Gastroesophageal sphincter (tissue), 3 donors: ENCODE data around the gene TGFA.

Experiments used
- CTCF ChIP-seq, 4 experiments: fragments of 200-600 bp in 2 of 4; fragments of 450-650 bp in 2 of 4; sonication (generic) in 1 of 4; IDR thresholded peaks; one replicate each; pipeline ENCODE4 v1.5.1; 2017 to 2019; ENCODE audit warnings: antibody characterized with exemption in 4 of 4, mild to moderate bottlenecking in 2 of 4, moderate library complexity in 2 of 4
- POLR2A ChIP-seq, 2 donors: fragments of 450-650 bp; IDR thresholded peaks; one replicate each; pipeline ENCODE4 v1.6.1; 2017; ENCODE audit warnings: antibody characterized with exemption in 2 of 2, mild to moderate bottlenecking in 2 of 2, moderate library complexity in 1 of 2
- POLR2AphosphoS5 ChIP-seq: sonication (generic); formaldehyde crosslinking; IDR thresholded peaks from one replicate; pipeline ENCODE4 v1.6.1; 2017; ENCODE audit warnings: antibody characterized with exemption

- no peak for TF ChIP-seq CTCF (IDR thresholded peaks at IDR 0.05)
- TF ChIP-seq POLR2AphosphoS5, result no peak
- no peak for TF ChIP-seq POLR2A (IDR thresholded peaks at IDR 0.05)
Observed at GRCh38 chr2:70518557-70518956, 35.1 kb downstream of the TGFA start.
